H1 (cell line): ENCODE measurements around the gene SNTG2.

ENCODE experiments used
- CBX8 ChIP-seq: fragments of 300-800, 300-1000 bp; sonication (generic); IDR thresholded peaks from 2 replicates; pipeline ENCODE4 v1.7.1; 2016; ENCODE audit warnings: low read depth, low read length, borderline replicate concordance
- CTCF ChIP-seq, 3 experiments: IDR thresholded peaks; 1 replicate in 2 of 3; 2 replicates in 1 of 3; pipeline versions ENCODE4 v1.5.1 to v1.6.1; 2011; ENCODE audit warnings: low read length in 3 of 3, mild to moderate bottlenecking in 3 of 3, inconsistent platforms in 2 of 3, low read depth in 1 of 3, moderate library complexity in 1 of 3; ENCODE audit not compliant: insufficient read depth in 1 of 3; ENCODE audit errors: control extremely low read depth in 1 of 3
- JUND ChIP-seq: IDR thresholded peaks from 2 replicates; pipeline ENCODE4 v1.6.1; 2011; ENCODE audit warnings: mild to moderate bottlenecking, improper control_type of control experiment, low read length
- KDM1A ChIP-seq: fragments of 200-600, 300-600 bp; sonication (generic); IDR thresholded peaks from 2 replicates; pipeline ENCODE4 v1.7.1; 2016; ENCODE audit warnings: mild to moderate bottlenecking, low read length, borderline replicate concordance
- POLR2A ChIP-seq, 2 experiments: IDR thresholded peaks; 1 replicate in 1 of 2; 2 replicates in 1 of 2; pipeline ENCODE4 v1.6.1; 2011; ENCODE audit warnings: low read depth in 2 of 2, low read length in 2 of 2, mild to moderate bottlenecking in 2 of 2; ENCODE audit errors: control extremely low read depth in 1 of 2

GRCh38 chr2:1353124-1353523, 402.5 kb downstream of the SNTG2 start:
- TF ChIP-seq JUND (no peak), CTCF (IDR thresholded peaks at IDR 0.05; ENCODE audit: control extremely low read depth in 1 of 3, insufficient read depth in 1 of 3, low read depth in 1 of 3, low read length in 3 of 3) (no peak), CBX8 (no peak), KDM1A (no peak), POLR2A (IDR thresholded peaks at IDR 0.05; ENCODE audit: control extremely low read depth in 1 of 2, low read depth in 2 of 2, low read length in 2 of 2) (no peak)
